Activated naive CD8-positive, alpha-beta T cell treated with anti-CD3 and anti-CD28 coated beads, Interleukin-2, amount 10 ng/mL, durations not matched to agents 7 days and 5 days (primary cell): ENCODE results near the gene BAHCC1. TPM values are rescaled to one million over a fixed set of nuclear protein-coding genes. Genes with fewer than 3 reads are reported as not detected.

Experiments used
- ATAC-seq: fragments of 150-1000 bp; cut with Tn5 transposase; one replicate; pipeline ENCODE4 v1.10.0; 2021; ENCODE audit warnings: low read depth, moderate library complexity
- POLR2A ChIA-PET: fragments of 350-600 bp; sonication (Branson Sonifier 250); formaldehyde crosslinking; loops from one replicate; lab custom pipeline; 2021; ENCODE audit warnings: antibody characterized with exemption; lab: Charles Lee
- DNase-seq: peaks from one replicate; pipeline ENCODE4 v3.0.0; 2021
- H3K27ac Mint-ChIP-seq: one replicate; pipeline ENCODE4 v1.8.0; 2022; ENCODE audit warnings: mild to moderate bottlenecking, mixed read lengths
- H3K27me3 Mint-ChIP-seq: one replicate; pipeline ENCODE4 v1.8.0; 2022; ENCODE audit warnings: mild to moderate bottlenecking, moderate library complexity, mixed read lengths
- H3K36me3 Mint-ChIP-seq: one replicate; pipeline ENCODE4 v1.8.0; 2021; ENCODE audit warnings: mild to moderate bottlenecking, mixed read lengths
- H3K4me1 Mint-ChIP-seq: one replicate; pipeline ENCODE4 v1.8.0; 2021; ENCODE audit warnings: mixed read lengths
- H3K4me3 Mint-ChIP-seq: one replicate; pipeline ENCODE4 v1.8.0; 2022; ENCODE audit warnings: mild to moderate bottlenecking, moderate library complexity, mixed read lengths
- H3K9me3 Mint-ChIP-seq: one replicate; pipeline ENCODE4 v1.8.0; 2021; ENCODE audit warnings: mixed read lengths
- total RNA-seq, 2 experiments: library from RNA; stranded (reverse); gene quantifications; one replicate each; pipeline ENCODE4 v1.2.3, GENCODE V29; 2021

The BAHCC1 gene
- total RNA-seq, 2 experiments from 2014 or later: 0.86 to 1.0 TPM

DNA sequence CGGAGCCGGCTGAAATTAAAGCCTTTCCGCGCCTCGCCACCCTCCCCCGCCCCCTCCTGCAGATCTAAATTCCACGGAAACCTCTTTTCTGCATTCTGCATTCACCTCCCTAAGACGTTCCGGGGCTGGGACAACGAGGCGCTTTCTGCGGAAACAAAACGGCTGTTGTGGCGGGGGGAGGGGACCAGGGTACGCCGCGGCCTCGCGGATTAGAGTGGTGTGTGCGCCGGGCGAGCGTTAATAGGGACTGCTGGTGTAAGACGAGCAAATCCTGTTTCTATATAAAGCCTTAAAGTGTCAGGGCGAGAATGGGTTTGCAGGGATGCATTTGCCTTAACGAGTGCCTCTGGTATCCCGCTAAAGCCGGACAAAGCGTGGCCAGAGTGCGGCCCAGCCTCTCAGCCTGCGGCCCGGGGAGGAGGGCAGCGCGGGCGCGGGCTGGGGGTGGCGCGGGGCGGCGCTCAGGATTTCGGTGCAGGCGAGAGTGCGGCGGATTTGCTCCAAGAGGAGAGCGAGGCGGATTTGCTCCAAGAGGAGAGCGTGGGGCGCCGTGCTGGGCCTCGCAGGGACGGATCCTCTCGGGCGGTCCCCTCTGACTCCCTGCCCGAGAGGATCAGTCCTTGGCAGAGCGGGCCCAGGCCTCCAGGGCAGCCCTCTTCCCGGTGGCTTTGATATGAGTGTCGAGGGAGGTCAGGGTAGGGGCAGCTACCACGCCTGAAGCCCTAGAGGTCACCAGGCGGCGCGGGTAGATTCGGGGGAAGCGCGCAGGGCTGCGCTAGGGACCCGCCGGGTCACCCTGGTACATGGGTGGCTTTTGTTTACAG lies 5.1 kb downstream of the BAHCC1 start:
- ATAC-seq (no peak), DNase-seq (peak; percentile 52)
- peaks cover 69% of the 10 kb centered on the region for H3K27me3 Mint-ChIP-seq
- peaks cover 10% of the 10 kb centered on the region for H3K4me1 Mint-ChIP-seq
- POLR2A ChIA-PET: no interaction called here
- peak overlapping the region; percentile 80 for H3K4me3 Mint-ChIP-seq
- no peaks in the 10 kb centered on the region for H3K9me3 Mint-ChIP-seq
- peaks cover 2% of the 10 kb centered on the region for H3K36me3 Mint-ChIP-seq
- H3K27ac Mint-ChIP-seq: peak overlapping the region; percentile 60

DNA sequence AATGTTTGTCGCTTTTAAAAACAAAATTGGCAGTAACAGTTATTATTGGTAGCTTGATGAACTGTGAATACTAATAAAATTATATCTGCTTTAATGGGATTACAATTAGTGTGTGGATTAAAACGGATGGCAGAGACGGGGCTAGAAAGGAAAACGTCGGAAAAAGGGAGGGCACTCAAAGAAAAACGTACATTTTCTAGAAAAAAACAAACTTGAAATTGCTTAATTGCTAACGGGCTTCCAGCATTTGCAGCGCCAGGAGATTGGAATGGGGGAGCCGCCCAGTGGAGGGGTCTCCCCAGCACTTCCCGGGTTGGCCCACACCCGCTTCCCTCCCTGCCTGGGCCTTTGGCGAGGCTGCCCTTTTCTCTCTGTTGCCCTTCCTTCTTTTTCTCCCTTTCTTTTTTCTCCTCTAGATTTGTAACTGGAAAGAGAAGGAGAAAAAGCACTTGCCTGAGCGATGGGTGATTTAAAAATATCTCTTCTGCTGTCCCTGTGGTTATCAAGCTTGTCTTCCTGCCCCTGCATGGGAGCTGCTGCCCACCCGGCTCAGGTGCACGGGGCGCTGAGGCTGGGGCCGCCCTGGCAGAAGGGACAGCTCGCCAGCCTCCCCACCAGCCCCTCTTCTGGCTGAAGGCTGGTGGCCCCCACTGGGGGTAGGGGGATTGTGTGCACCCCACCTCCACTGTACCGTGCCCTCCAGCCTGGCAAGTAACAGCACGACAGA lies 5.9 kb downstream of the BAHCC1 start:
- H3K4me3 Mint-ChIP-seq: no peak overlapping the region
- ATAC-seq: no peak
- H3K36me3 Mint-ChIP-seq: peaks cover 2% of the 10 kb centered on the region
- H3K27me3 Mint-ChIP-seq: peaks cover 73% of the 10 kb centered on the region
- POLR2A ChIA-PET: no interaction called here
- no peak for DNase-seq
- no peak overlapping the region for H3K27ac Mint-ChIP-seq
- peaks cover 10% of the 10 kb centered on the region for H3K4me1 Mint-ChIP-seq
- H3K9me3 Mint-ChIP-seq: no peaks in the 10 kb centered on the region

DNA sequence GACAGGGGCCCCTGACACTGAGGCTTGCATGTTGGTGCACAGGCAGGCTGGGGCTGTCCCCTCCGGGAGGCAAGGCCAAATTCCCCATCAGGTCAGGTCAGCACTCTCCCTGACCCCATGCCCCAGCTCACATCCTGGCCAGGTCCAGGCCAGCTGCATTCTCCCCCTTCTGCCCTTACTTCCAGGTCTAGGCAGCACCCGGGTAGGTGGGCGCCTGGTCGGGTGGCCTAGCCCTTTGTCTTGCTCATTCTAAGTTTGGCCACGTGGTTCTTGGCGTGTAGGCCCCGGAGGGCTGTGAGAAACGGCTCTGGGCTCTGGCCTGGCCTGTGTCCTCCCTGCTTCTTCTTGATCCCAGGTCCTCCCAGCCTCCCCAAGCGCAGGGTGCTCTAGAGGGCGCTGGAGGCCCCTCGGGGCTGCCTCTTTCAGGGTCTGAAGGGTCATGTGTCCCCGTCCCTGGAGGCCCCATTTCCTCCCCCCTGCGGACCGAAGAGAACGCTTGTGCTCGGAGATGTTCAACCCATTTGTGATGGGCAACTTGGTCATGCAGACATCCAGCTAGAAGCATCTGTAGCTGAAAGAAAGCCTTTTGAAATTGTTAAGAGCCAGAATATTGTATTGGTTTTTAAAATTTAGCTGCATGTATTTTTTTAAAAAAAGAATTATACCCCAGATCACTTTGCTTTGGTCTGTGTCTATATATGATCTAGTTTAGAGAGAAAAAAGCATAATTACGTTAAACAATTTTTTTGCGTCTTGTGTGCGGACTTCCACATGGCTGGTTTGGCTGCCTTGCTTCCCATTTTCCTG lies 6.7 kb downstream of the BAHCC1 start:
- H3K27ac Mint-ChIP-seq: no peak overlapping the region
- POLR2A ChIA-PET: no interaction called here
- DNase-seq: no peak
- no peak for ATAC-seq
- peaks cover 2% of the 10 kb centered on the region for H3K36me3 Mint-ChIP-seq
- H3K4me3 Mint-ChIP-seq: no peak overlapping the region
- peaks cover 10% of the 10 kb centered on the region for H3K4me1 Mint-ChIP-seq
- H3K9me3 Mint-ChIP-seq: no peaks in the 10 kb centered on the region
- H3K27me3 Mint-ChIP-seq: peaks cover 79% of the 10 kb centered on the region

DNA sequence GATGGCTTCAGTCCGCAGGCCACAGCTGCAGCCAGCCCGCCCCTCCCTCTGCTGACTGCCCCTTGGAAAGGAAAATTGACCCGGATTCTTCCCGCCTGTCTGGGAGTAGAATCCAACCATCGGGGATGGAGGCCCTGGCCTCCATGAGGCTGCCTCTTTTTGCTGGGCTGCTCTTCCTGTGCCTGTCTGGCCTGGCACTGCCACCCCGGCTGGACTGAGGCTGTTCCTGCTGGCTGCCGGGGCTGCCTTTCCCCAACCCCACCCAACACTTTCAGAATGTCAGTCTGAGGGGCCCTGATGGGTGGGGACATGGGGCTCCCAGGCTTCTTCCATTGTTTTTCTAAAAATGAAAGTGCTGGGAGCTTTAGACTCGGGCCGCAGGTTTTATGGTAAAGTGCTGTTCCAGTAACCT lies 7.3 kb downstream of the BAHCC1 start:
- Mint-ChIP-seq H3K4me1 (peaks cover 10% of the 10 kb centered on the region), H3K9me3 (no peaks in the 10 kb centered on the region), H3K4me3 (no peak overlapping the region), H3K36me3 (peaks cover 2% of the 10 kb centered on the region), H3K27ac (no peak overlapping the region), H3K27me3 (peaks cover 77% of the 10 kb centered on the region)
- DNase-seq (no peak), ATAC-seq (no peak)
- POLR2A ChIA-PET: no interaction called here

DNA sequence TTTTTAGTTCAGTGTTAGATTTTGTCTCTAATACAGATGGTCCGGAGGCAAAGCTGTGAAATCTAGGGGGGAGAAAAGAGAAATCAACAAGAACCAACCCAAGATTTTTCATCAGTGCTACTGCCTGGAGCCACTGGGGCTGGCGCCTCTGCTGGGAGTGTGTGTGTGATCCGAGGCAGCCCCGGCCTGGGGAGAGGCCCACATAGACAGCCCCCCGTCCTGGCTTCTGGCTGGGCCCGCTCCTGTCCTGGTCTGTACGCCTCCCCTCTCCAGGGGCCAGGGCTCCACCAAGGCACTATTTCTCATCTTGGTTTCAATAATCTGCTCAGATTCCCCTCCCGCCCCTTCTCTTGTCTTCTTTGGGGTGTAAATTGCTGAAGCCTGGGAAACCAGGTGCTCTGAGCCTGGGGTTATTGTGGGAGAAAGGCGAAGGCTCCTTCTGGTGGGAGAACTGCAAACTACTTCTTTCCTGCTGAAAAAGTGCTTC lies 7.8 kb downstream of the BAHCC1 start:
- peaks cover 2% of the 10 kb centered on the region for H3K36me3 Mint-ChIP-seq
- no peaks in the 10 kb centered on the region for H3K9me3 Mint-ChIP-seq
- no peak for ATAC-seq
- POLR2A ChIA-PET: no interaction called here
- peaks cover 76% of the 10 kb centered on the region for H3K27me3 Mint-ChIP-seq
- DNase-seq: no peak
- no peak overlapping the region for H3K4me3 Mint-ChIP-seq
- no peak overlapping the region for H3K27ac Mint-ChIP-seq
- H3K4me1 Mint-ChIP-seq: peaks cover 7% of the 10 kb centered on the region

DNA sequence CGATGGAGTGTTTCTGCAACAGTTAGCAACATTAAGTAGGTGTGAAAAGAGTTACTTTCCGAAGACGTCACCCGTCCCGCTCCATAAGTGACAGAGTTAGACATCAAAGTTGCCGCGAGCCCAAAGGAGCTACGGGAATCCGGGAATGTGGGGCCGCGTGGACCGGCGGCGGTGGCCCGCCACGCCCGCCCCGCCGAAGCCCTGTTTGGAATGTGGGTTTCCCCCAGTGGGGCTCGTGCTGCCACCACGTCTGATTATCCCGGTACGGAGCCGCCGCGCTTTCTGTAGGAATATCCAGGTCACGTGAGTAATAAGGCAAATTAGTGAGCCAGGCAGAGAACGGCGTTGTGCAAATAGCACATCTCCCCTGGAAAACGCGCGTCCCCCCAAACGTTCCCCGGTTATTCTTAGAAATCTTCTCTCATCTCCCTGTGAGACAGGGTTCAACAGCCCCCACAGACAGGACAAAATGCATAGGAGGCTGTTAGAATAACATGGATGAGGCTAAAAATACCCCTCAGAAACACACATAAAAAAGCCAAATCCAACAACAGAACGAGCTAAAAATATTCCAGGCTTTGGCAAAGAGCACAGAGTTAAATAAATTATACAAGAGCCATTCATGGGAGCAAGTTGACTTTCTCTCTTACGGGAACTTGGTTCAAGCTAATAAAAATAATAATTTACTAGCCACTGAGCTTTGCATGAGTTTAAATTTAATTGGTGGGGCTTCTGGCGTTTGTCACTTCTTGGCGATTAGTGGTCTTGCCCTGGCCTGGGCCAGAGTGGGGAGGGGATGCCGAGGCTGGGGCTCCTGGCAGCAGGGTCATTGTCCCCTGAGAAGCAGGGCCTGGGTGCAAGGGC lies 8.6 kb downstream of the BAHCC1 start:
- peaks cover 5% of the 10 kb centered on the region for H3K4me1 Mint-ChIP-seq
- H3K27me3 Mint-ChIP-seq: peaks cover 77% of the 10 kb centered on the region
- no peak for DNase-seq
- no peak overlapping the region for H3K27ac Mint-ChIP-seq
- POLR2A ChIA-PET: interaction anchor here (0.5 kb wide), 1 partner anchor 104 kb away, joined by 4 read pairs; no protein-coding TSS in a partner anchor
- ATAC-seq: no peak
- H3K36me3 Mint-ChIP-seq: peaks cover under 1% of the 10 kb centered on the region
- H3K4me3 Mint-ChIP-seq: no peak overlapping the region
- no peaks in the 10 kb centered on the region for H3K9me3 Mint-ChIP-seq

DNA sequence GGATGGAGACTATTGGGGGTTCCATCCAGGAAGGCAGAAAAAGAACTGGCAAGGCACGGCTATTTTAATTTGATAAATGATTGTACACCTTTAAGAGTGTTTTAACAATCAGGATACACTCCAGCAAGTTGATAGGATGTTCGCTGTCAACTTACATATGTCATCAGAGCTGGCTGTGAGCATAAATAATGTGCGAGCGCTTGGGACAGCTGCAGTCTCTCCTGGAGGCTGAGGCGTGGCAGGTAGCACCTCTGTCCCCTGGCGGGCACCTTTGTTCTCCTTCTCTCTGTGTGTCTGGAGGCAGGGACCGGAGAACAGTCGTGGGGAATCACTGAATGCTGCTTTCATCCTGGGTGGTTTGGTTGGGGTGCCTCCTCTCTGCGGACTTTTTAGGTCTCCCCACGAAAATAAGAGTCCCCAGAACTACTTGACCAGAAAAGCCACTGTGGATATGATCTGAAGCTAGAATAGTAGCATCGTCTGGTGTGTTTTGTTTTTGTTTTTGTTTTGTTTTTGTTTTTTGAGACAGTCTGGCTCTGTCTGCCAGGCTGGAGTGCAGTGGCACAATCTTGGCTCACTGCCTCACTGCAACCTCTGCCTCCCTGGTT lies 9.4 kb downstream of the BAHCC1 start:
- POLR2A ChIA-PET: interaction anchor here (0.5 to 0.8 kb wide), 2 partner anchors 103 to 111 kb away, joined by 3 to 4 read pairs; no protein-coding TSS in a partner anchor
- H3K27ac Mint-ChIP-seq: no peak overlapping the region
- ATAC-seq (no peak), DNase-seq (no peak)
- H3K4me1 Mint-ChIP-seq: peaks cover 3% of the 10 kb centered on the region
- no peaks in the 10 kb centered on the region for H3K9me3 Mint-ChIP-seq
- H3K36me3 Mint-ChIP-seq: no peaks in the 10 kb centered on the region
- H3K27me3 Mint-ChIP-seq: peaks cover 77% of the 10 kb centered on the region
- no peak overlapping the region for H3K4me3 Mint-ChIP-seq

DNA sequence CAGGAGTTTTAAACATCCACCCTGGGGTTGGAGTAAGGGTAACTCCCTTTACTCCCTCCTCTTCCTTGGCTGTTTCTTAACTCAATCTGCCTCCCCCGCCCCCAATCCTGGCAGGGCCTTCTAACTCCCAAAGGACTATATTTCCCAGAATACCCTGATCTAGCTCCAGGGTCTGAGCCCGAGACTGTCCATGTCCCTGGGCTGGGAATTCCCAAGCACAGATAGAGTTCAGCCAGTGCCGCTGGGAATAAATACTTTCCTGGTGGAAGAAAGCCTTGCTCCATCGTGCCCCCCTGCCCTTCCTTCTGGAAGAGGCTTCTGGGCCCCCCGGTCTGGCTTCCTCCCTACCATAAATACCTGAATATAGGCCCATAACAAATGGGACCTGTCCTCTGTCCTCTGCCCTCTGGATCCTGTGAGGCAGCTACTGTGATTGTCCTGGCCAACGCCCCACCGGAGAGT lies 10.2 kb downstream of the BAHCC1 start:
- DNase-seq (no peak), ATAC-seq (no peak)
- no peaks in the 10 kb centered on the region for H3K36me3 Mint-ChIP-seq
- H3K27me3 Mint-ChIP-seq: peaks cover 71% of the 10 kb centered on the region
- no peak overlapping the region for H3K4me3 Mint-ChIP-seq
- no peak overlapping the region for H3K27ac Mint-ChIP-seq
- POLR2A ChIA-PET: interaction anchor here (0.8 kb wide), 1 partner anchor 110 kb away, joined by 3 read pairs; no protein-coding TSS in a partner anchor
- H3K4me1 Mint-ChIP-seq: no peaks in the 10 kb centered on the region
- H3K9me3 Mint-ChIP-seq: no peaks in the 10 kb centered on the region

DNA sequence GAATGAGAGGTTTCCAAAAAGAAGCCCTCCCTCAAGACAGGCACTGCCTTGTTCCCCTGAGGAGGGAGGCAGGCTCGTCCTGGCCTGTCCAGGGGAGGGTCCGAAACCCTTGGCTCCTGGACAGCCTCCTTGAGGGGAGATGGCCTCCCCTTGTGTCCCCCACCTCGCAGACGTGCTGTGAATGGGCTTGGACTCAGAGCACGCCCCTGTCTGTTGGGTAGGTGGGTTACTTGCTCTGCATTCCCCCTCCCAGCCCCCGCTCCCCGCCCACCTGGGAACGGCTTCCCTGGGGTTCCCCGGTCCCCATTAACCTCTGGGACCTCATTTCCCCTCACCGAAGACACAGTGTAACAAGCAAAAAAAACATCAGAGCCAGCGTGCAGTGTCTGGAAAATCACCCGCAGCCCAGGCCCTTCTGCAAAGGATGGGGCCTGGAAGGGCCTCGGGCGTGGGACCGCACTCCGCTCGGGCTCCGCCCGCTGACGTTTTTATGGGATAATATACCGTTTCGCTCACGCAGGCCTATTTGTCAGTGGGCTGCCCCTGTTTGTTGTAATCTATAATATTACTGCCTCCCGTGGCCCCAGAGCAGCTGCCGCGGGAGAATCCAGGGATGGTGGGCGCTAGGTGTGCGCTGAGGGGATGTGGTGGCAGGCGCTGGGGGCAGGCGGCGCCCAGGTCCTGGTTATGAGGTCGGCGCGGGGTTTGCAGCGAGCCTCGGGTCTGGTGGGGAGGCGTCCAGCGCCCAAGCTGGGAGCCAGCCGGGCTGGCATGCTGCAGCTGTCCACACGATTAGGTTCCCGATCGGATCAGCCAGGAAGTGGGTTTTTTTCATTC lies 11.1 kb downstream of the BAHCC1 start:
- no peaks in the 10 kb centered on the region for H3K36me3 Mint-ChIP-seq
- H3K27ac Mint-ChIP-seq: no peak overlapping the region
- no peaks in the 10 kb centered on the region for H3K9me3 Mint-ChIP-seq
- peaks cover 62% of the 10 kb centered on the region for H3K27me3 Mint-ChIP-seq
- no peak for ATAC-seq
- H3K4me1 Mint-ChIP-seq: no peaks in the 10 kb centered on the region
- no peak for DNase-seq
- H3K4me3 Mint-ChIP-seq: no peak overlapping the region
- POLR2A ChIA-PET: no interaction called here

DNA sequence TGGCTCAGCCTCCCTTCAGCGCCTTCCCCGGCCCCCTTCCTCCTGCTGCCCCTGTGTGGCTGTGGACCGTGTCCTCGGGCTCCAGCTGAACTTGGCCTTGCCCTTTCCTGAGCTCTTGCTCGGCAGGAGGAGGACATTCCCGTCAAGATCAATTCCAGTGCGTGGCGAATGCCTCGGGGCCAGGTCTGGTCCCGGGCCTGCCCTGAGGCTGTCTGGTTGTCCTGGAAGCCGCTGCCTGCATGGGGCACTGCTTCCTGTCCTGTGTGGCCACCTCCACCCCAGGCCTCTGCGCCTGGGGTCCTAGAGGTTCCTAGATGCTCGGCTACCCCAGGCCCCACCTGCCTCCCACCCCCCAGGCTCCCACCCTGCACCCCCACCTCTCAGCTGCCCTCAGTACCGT lies 12.8 kb downstream of the BAHCC1 start:
- DNase-seq: no peak
- Mint-ChIP-seq H3K4me3 (no peak overlapping the region), H3K36me3 (no peaks in the 10 kb centered on the region), H3K27ac (no peak overlapping the region), H3K27me3 (peaks cover 50% of the 10 kb centered on the region), H3K4me1 (peaks cover 6% of the 10 kb centered on the region), H3K9me3 (no peaks in the 10 kb centered on the region)
- no peak for ATAC-seq
- POLR2A ChIA-PET: no interaction called here

DNA sequence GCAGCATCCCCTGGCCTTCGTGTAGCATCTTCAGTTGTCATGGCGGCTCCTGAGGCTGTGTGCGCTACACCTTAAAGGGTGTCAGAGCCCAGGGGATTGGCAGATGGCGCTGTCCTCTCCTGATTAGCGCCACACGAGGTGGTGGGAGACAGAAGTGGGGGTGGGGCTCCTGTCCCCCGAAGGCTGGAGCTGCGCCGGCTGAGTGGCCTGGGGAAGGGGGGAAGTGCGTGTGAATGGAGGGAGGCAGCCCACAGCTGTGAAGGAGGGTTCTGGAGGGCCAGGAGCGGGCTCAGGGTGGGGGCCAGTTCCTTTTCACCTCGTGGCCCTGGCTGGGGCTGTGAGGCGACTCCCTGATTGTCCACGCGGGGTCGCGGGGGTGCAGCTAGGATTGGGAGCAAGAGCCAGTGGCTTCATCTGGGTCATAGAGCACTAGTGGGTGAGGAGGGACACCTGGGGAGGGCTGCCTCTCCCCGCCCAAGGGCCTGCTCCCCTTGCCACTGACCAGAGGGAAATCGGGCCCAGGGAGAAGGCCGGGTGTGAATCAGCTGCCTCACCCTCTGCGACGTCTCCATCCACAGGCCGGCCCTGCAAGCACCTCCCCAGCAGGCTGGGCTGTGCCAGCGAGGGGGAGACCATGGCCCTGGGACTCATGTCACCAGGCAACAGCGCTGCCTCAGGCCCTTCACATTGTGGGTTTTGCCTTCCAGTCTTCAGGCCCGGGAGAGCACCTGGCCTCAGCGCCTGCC lies 14.1 kb downstream of the BAHCC1 start:
- Mint-ChIP-seq H3K9me3 (no peaks in the 10 kb centered on the region), H3K4me3 (no peak overlapping the region), H3K27ac (no peak overlapping the region), H3K36me3 (no peaks in the 10 kb centered on the region), H3K4me1 (peaks cover 6% of the 10 kb centered on the region), H3K27me3 (peaks cover 41% of the 10 kb centered on the region)
- DNase-seq (no peak), ATAC-seq (no peak)
- POLR2A ChIA-PET: no interaction called here
